Measurements from ENCODE around the gene ELOVL1. TPM values are rescaled to one million over a fixed set of nuclear protein-coding genes. Genes with fewer than 3 reads are reported as not detected.

Gene ELOVL1
- total RNA-seq, 1 experiment from 2014 or later = 61.3 TPM

GRCh38 chr1:43316738-43317520, 50.9 kb downstream of the ELOVL1 start:
- Histone ChIP-seq H3K36me3 (replicated peaks; ENCODE audit: control insufficient read depth, insufficient read depth, low read length) (no peaks in the 10 kb centered on the region), H3K4me3 (ENCODE audit: insufficient read depth, low read depth, low read length) (no peak overlapping the region), H3K27me3 (ENCODE audit: control insufficient read depth, insufficient read depth, low read length) (no peaks in the 10 kb centered on the region)
- no peak for DNase-seq

GRCh38 chr1:43315963-43316737, 51.7 kb downstream of the ELOVL1 start:
- no peak overlapping the region for H3K4me3 ChIP-seq (ENCODE audit: insufficient read depth, low read depth, low read length)
- H3K27me3 ChIP-seq (ENCODE audit: control insufficient read depth, insufficient read depth, low read length) = no peaks in the 10 kb centered on the region
- DNase-seq = no peak
- no peaks in the 10 kb centered on the region for H3K36me3 ChIP-seq (replicated peaks; ENCODE audit: control insufficient read depth, insufficient read depth, low read length)

GRCh38 chr1:43315481-43315880, 52.3 kb downstream of the ELOVL1 start:
- no peak for DNase-seq
- no peaks in the 10 kb centered on the region for H3K27me3 ChIP-seq (ENCODE audit: control insufficient read depth, insufficient read depth, low read length)
- no peaks in the 10 kb centered on the region for H3K36me3 ChIP-seq (replicated peaks; ENCODE audit: control insufficient read depth, insufficient read depth, low read length)
- H3K4me3 ChIP-seq (ENCODE audit: insufficient read depth, low read depth, low read length) = no peak overlapping the region

- H3K27me3 ChIP-seq (ENCODE audit: control insufficient read depth, insufficient read depth, low read length) = no peaks in the 10 kb centered on the region
- DNase-seq = no peak
- H3K36me3 ChIP-seq (replicated peaks; ENCODE audit: control insufficient read depth, insufficient read depth, low read length) = no peaks in the 10 kb centered on the region
- no peak overlapping the region for H3K4me3 ChIP-seq (ENCODE audit: insufficient read depth, low read depth, low read length)
Observed at GRCh38 chr1:43314233-43314632, 53.6 kb downstream of the ELOVL1 start.

- H3K4me3 ChIP-seq (ENCODE audit: insufficient read depth, low read depth, low read length) = no peak overlapping the region
- H3K36me3 ChIP-seq (replicated peaks; ENCODE audit: control insufficient read depth, insufficient read depth, low read length) = no peaks in the 10 kb centered on the region
- no peaks in the 10 kb centered on the region for H3K27me3 ChIP-seq (ENCODE audit: control insufficient read depth, insufficient read depth, low read length)
- DNase-seq = no peak
Observed at GRCh38 chr1:43313771-43314170, 54.0 kb downstream of the ELOVL1 start.

Other genes starting within 250 kb of the ELOVL1 start
- gene EBNA1BP2, start 195.7 kb downstream of the ELOVL1 start, total RNA-seq (2014; rRNA removed; shearing (Covaris generic)) = 138 and 151 TPM in 2 replicates
- gene CFAP57, start 195.7 kb downstream of the ELOVL1 start, total RNA-seq (2014; rRNA removed; shearing (Covaris generic)) = 0.14 TPM in 1 of 2 replicates, not detected in the other
- 11.1 and 13.0 TPM in 2 replicates for gene TMEM125, start 98.0 kb downstream of the ELOVL1 start, total RNA-seq (2014; rRNA removed; shearing (Covaris generic))
- 1.5 and 2.0 TPM in 2 replicates for gene C1orf210, start 82.4 kb downstream of the ELOVL1 start, total RNA-seq (2014; rRNA removed; shearing (Covaris generic))
- 2.6 and 5.4 TPM in 2 replicates for gene TIE1, start 67.0 kb downstream of the ELOVL1 start, total RNA-seq (2014; rRNA removed; shearing (Covaris generic))
- gene MPL, start 30.2 kb downstream of the ELOVL1 start, total RNA-seq (2014; rRNA removed; shearing (Covaris generic)) = 0.48 TPM in 1 of 2 replicates, not detected in the other
- gene CDC20, start 9.0 kb downstream of the ELOVL1 start, total RNA-seq (2014; rRNA removed; shearing (Covaris generic)) = 493 and 564 TPM in 2 replicates
- gene MED8, start 21.8 kb upstream of the ELOVL1 start, total RNA-seq (2014; rRNA removed; shearing (Covaris generic)) = 37.6 and 41.2 TPM in 2 replicates
- 12.2 and 19.0 TPM in 2 replicates for gene SZT2, start 21.9 kb upstream of the ELOVL1 start, total RNA-seq (2014; rRNA removed; shearing (Covaris generic))
- 29.4 and 42.5 TPM in 2 replicates for gene HYI, start 85.9 kb upstream of the ELOVL1 start, total RNA-seq (2014; rRNA removed; shearing (Covaris generic))
- gene PTPRF, start 162.9 kb upstream of the ELOVL1 start, total RNA-seq (2014; rRNA removed; shearing (Covaris generic)) = 64.1 and 79.8 TPM in 2 replicates

All from H7 (cell line).